CD4-positive, alpha-beta T cell treated with Interleukin-1 beta for 1 hour (primary cell): ENCODE measurements around the gene CDK10.

Experiments
- DNase-seq, 2 donors: peaks; one replicate each; pipeline ENCODE4 v3.0.0-alpha.2; 2020 to 2022

CDK10 gene

GRCh38 chr16:89738072-89738377 lies 51.5 kb downstream of the CDK10 start:
- DNase-seq: no peak

- no peak for DNase-seq
These were observed 52.2 kb downstream of the CDK10 start for GRCh38 chr16:89738538-89739317.

GRCh38 chr16:89739383-89739782 lies 52.9 kb downstream of the CDK10 start:
- no peak for DNase-seq

GRCh38 chr16:89741342-89742014 lies 55.0 kb downstream of the CDK10 start:
- DNase-seq: no peak

GRCh38 chr16:89742948-89743347 lies 56.5 kb downstream of the CDK10 start:
- no peak for DNase-seq

GRCh38 chr16:89744813-89745212 lies 58.3 kb downstream of the CDK10 start:
- no peak for DNase-seq
